HEK293 (cell line): ENCODE measurements around the gene MED17.

ENCODE experiments used
- CTCF ChIA-PET: fragments of 350-600 bp; formaldehyde crosslinking; extraction: SDS; loops from one replicate; lab custom pipeline; 2021; ENCODE audit warnings: antibody characterized with exemption; lab: Yijun Ruan, JAX
- POLR2A ChIA-PET: fragments of 300-600 bp; formaldehyde crosslinking; extraction: SDS; loops from one replicate; lab custom pipeline; 2020; ENCODE audit warnings: antibody characterized with exemption, inconsistent platforms; lab: Yijun Ruan, JAX
- H3K27ac ChIP-seq: fragments of 200-500 bp; sonication (Bioruptor generic); 2 replicates; pipeline ENCODE4 v1.5.1; 2014; ENCODE audit warnings: low read depth, low read length, control low read depth, inconsistent platforms; ENCODE audit errors: extremely low read depth
- H3K36me3 ChIP-seq, 2 experiments: fragments of 200-500 bp in 1 of 2; sonication (Bioruptor generic) in 1 of 2; 1 replicate in 1 of 2; 2 replicates in 1 of 2; pipeline ENCODE4 v1.5.1; 2014 to 2017; ENCODE audit warnings: inconsistent platforms in 2 of 2, low read length in 2 of 2; ENCODE audit not compliant: control insufficient read depth in 2 of 2, insufficient read depth in 1 of 2
- H3K4me1 ChIP-seq: fragments of 200-500 bp; sonication (Bioruptor generic); 2 replicates; pipeline ENCODE4 v1.5.1; 2014; ENCODE audit warnings: mild to moderate bottlenecking, low read length, inconsistent platforms; ENCODE audit not compliant: control insufficient read depth, insufficient read depth
- H3K4me3 ChIP-seq: 2 replicates; pipeline ENCODE4 v1.5.1; 2011; ENCODE audit warnings: low read depth, mild to moderate bottlenecking, control low read depth, low read length, moderate library complexity
- H3K9me3 ChIP-seq: fragments of 200-500 bp; sonication (Bioruptor generic); 2 replicates; pipeline ENCODE4 v1.5.1; 2014; ENCODE audit warnings: low read depth, low read length, inconsistent platforms; ENCODE audit not compliant: control insufficient read depth, insufficient read depth
- EGR2 ChIP-seq: fragments of 450-650 bp; formaldehyde crosslinking; IDR thresholded peaks from 2 replicates; pipeline ENCODE4 v1.5.1; 2016; ENCODE audit warnings: low read depth, missing biosample characterization, missing genetic modification characterization
- OVOL3 ChIP-seq: fragments of 450-650 bp; formaldehyde crosslinking; IDR thresholded peaks from 2 replicates; pipeline ENCODE4 v1.5.1; 2016; ENCODE audit warnings: missing biosample characterization, missing genetic modification characterization
- SALL2 ChIP-seq: fragments of 450-650 bp; formaldehyde crosslinking; IDR thresholded peaks from 2 replicates; pipeline ENCODE4 v1.5.0; 2017; ENCODE audit warnings: missing biosample characterization, mild to moderate bottlenecking, missing genetic modification characterization, borderline replicate concordance
- ZBTB10 ChIP-seq: fragments of 450-650 bp; formaldehyde crosslinking; IDR thresholded peaks from 2 replicates; pipeline ENCODE4 v1.5.1; 2016; ENCODE audit warnings: missing biosample characterization, missing genetic modification characterization
- ZBTB48 ChIP-seq: fragments of 450-650 bp; formaldehyde crosslinking; IDR thresholded peaks from 2 replicates; pipeline ENCODE4 v1.5.1; 2016; ENCODE audit warnings: missing biosample characterization, missing genetic modification characterization
- ZBTB49 ChIP-seq: fragments of 450-650 bp; formaldehyde crosslinking; IDR thresholded peaks from 2 replicates; pipeline ENCODE4 v1.5.1; 2016; ENCODE audit warnings: missing biosample characterization, missing genetic modification characterization, low read depth
- ZNF248 ChIP-seq: fragments of 450-650 bp; formaldehyde crosslinking; IDR thresholded peaks from 2 replicates; pipeline ENCODE4 v1.5.1; 2017; ENCODE audit warnings: missing biosample characterization, missing genetic modification characterization
- ZNF350 ChIP-seq: fragments of 450-650 bp; formaldehyde crosslinking; IDR thresholded peaks from 2 replicates; pipeline ENCODE4 v1.5.0; 2017; ENCODE audit warnings: missing biosample characterization, mild to moderate bottlenecking, missing genetic modification characterization
- ZNF37A ChIP-seq: fragments of 450-650 bp; IDR thresholded peaks from 2 replicates; pipeline ENCODE4 v1.5.1; 2018; ENCODE audit warnings: missing biosample characterization, missing genetic modification characterization
- ZNF404 ChIP-seq: fragments of 450-650 bp; formaldehyde crosslinking; IDR thresholded peaks from 2 replicates; pipeline ENCODE4 v1.5.1; 2017; ENCODE audit warnings: missing biosample characterization, missing genetic modification characterization
- ZNF596 ChIP-seq: fragments of 450-650 bp; IDR thresholded peaks from 2 replicates; pipeline ENCODE4 v1.5.0; 2018; ENCODE audit warnings: missing biosample characterization, mild to moderate bottlenecking, missing genetic modification characterization, moderate library complexity
- ZNF623 ChIP-seq: fragments of 450-650 bp; formaldehyde crosslinking; IDR thresholded peaks from 2 replicates; pipeline ENCODE4 v1.5.1; 2016; ENCODE audit warnings: missing biosample characterization, missing genetic modification characterization
- ZNF645 ChIP-seq: fragments of 450-650 bp; formaldehyde crosslinking; IDR thresholded peaks from 2 replicates; pipeline ENCODE4; 2016; ENCODE audit warnings: missing biosample characterization, missing genetic modification characterization
- ZNF707 ChIP-seq: fragments of 450-650 bp; formaldehyde crosslinking; IDR thresholded peaks from 2 replicates; pipeline ENCODE4 v1.5.1; 2016; ENCODE audit warnings: missing biosample characterization, missing genetic modification characterization
- ZNF76 ChIP-seq: fragments of 450-650 bp; formaldehyde crosslinking; IDR thresholded peaks from 2 replicates; pipeline ENCODE4; 2016; ENCODE audit warnings: low read depth, missing biosample characterization, missing genetic modification characterization, borderline replicate concordance
- ZSCAN23 ChIP-seq: fragments of 450-650 bp; formaldehyde crosslinking; IDR thresholded peaks from 2 replicates; pipeline ENCODE4 v1.5.1; 2016; ENCODE audit warnings: missing biosample characterization, missing genetic modification characterization
- ZXDB ChIP-seq: fragments of 450-650 bp; formaldehyde crosslinking; IDR thresholded peaks from 2 replicates; pipeline ENCODE4 v1.5.1; 2016; ENCODE audit warnings: missing biosample characterization, missing genetic modification characterization
- TF ChIP-seq, protein P1 (sequence below): fragments of 450-650 bp; formaldehyde crosslinking; IDR thresholded peaks from 2 replicates; pipeline ENCODE4 v1.5.1; 2016; ENCODE audit warnings: missing biosample characterization, missing genetic modification characterization, borderline replicate concordance

Gene MED17

GRCh38 chr11:93842034-93842433 lies 58.0 kb downstream of the MED17 start (continued):
- no peak for TF ChIP-seq ZBTB10 (tag by site-specific recombination)
- no peak for TF ChIP-seq ZBTB49 (tag by site-specific recombination)
- no peak for TF ChIP-seq ZBTB48 (tag by site-specific recombination)
- no peak for TF ChIP-seq ZNF248
- TF ChIP-seq, protein P1, sequence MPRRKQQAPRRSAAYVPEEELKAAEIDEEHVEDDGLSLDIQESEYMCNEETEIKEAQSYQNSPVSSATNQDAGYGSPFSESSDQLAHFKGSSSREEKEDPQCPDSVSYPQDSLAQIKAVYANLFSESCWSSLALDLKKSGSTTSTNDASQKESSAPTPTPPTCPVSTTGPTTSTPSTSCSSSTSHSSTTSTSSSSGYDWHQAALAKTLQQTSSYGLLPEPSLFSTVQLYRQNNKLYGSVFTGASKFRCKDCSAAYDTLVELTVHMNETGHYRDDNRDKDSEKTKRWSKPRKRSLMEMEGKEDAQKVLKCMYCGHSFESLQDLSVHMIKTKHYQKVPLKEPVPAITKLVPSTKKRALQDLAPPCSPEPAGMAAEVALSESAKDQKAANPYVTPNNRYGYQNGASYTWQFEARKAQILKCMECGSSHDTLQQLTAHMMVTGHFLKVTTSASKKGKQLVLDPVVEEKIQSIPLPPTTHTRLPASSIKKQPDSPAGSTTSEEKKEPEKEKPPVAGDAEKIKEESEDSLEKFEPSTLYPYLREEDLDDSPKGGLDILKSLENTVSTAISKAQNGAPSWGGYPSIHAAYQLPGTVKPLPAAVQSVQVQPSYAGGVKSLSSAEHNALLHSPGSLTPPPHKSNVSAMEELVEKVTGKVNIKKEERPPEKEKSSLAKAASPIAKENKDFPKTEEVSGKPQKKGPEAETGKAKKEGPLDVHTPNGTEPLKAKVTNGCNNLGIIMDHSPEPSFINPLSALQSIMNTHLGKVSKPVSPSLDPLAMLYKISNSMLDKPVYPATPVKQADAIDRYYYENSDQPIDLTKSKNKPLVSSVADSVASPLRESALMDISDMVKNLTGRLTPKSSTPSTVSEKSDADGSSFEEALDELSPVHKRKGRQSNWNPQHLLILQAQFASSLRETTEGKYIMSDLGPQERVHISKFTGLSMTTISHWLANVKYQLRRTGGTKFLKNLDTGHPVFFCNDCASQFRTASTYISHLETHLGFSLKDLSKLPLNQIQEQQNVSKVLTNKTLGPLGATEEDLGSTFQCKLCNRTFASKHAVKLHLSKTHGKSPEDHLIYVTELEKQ (tag by site-specific recombination), result no peak

- POLR2A ChIA-PET, result no interaction called here
- TF ChIP-seq ZNF404 (tag by site-specific recombination), result no peak
- TF ChIP-seq ZNF707 (tag by site-specific recombination), result no peak
- TF ChIP-seq ZSCAN23 (tag by site-specific recombination), result no peak
- TF ChIP-seq ZNF76, result no peak
- TF ChIP-seq ZNF37A (tag by site-specific recombination), result no peak
- no peak for TF ChIP-seq SALL2 (tag by site-specific recombination)
- Histone ChIP-seq H3K4me1 (no peaks in the 10 kb centered on the region), H3K4me3 (no peak overlapping the region), H3K27ac (no peak overlapping the region), H3K36me3 (no peaks in the 10 kb centered on the region), H3K9me3 (no peaks in the 10 kb centered on the region)
- CTCF ChIA-PET, result no interaction called here
Observed at GRCh38 chr11:93842461-93842860, 58.4 kb downstream of the MED17 start.

GRCh38 chr11:93843906-93844305 lies 59.8 kb downstream of the MED17 start:
- Histone ChIP-seq H3K4me3 (no peak overlapping the region), H3K27ac (no peak overlapping the region), H3K9me3 (no peaks in the 10 kb centered on the region), H3K4me1 (no peaks in the 10 kb centered on the region), H3K36me3 (no peaks in the 10 kb centered on the region)
- ChIA-PET CTCF (interaction anchor here (0.6 kb wide), 1 partner anchor 1155 kb away, joined by 3 read pairs; no protein-coding TSS in a partner anchor), POLR2A (no interaction called here)
- no peak for TF ChIP-seq ZXDB
- no peak for TF ChIP-seq ZNF645
- no peak for TF ChIP-seq EGR2 (tag by site-specific recombination)
- TF ChIP-seq ZNF623 (tag by site-specific recombination), result no peak
- TF ChIP-seq ZNF350, result no peak
- no peak for TF ChIP-seq OVOL3 (tag by site-specific recombination)
- TF ChIP-seq ZNF596 (tag by site-specific recombination), result no peak
